Stimulated activated naive CD8-positive, alpha-beta T cell treated with anti-CD3 and anti-CD28 coated beads, Interleukin-15, Interleukin-2, amounts not matched to agents 100 ng/mL and 50 ng/mL, for 24 hours (primary cell): ENCODE results near the gene HDAC10.

Experiments used
- H3K27ac Mint-ChIP-seq: one replicate; pipeline ENCODE4 v1.8.0; 2021; ENCODE audit warnings: mild to moderate bottlenecking, mixed read lengths
- H3K27me3 Mint-ChIP-seq: one replicate; pipeline ENCODE4 v1.8.0; 2021; ENCODE audit warnings: mixed read lengths
- H3K36me3 Mint-ChIP-seq: one replicate; pipeline ENCODE4 v1.8.0; 2021; ENCODE audit warnings: low read depth, mixed read lengths
- H3K4me1 Mint-ChIP-seq: one replicate; pipeline ENCODE4 v1.8.0; 2021; ENCODE audit warnings: low read depth, mixed read lengths
- H3K4me3 Mint-ChIP-seq: one replicate; pipeline ENCODE4 v1.8.0; 2021; ENCODE audit warnings: mild to moderate bottlenecking, mixed read lengths
- H3K9me3 Mint-ChIP-seq: one replicate; pipeline ENCODE4 v1.8.0; 2021; ENCODE audit warnings: mixed read lengths

Gene HDAC10

GRCh38 chr22:50226875-50227165 lies 24.2 kb downstream of the HDAC10 start:
- Mint-ChIP-seq H3K27ac (no peak overlapping the region), H3K36me3 (peaks cover 27% of the 10 kb centered on the region), H3K4me3 (no peak overlapping the region), H3K9me3 (no peaks in the 10 kb centered on the region), H3K4me1 (no peaks in the 10 kb centered on the region), H3K27me3 (no peaks in the 10 kb centered on the region)

GRCh38 chr22:50226063-50226874 lies 24.8 kb downstream of the HDAC10 start:
- H3K27ac Mint-ChIP-seq = no peak overlapping the region
- H3K4me1 Mint-ChIP-seq = no peaks in the 10 kb centered on the region
- no peaks in the 10 kb centered on the region for H3K27me3 Mint-ChIP-seq
- no peaks in the 10 kb centered on the region for H3K9me3 Mint-ChIP-seq
- peaks cover 27% of the 10 kb centered on the region for H3K36me3 Mint-ChIP-seq
- no peak overlapping the region for H3K4me3 Mint-ChIP-seq

GRCh38 chr22:50225200-50225969 lies 25.7 kb downstream of the HDAC10 start:
- Mint-ChIP-seq H3K4me1 (no peaks in the 10 kb centered on the region), H3K4me3 (no peak overlapping the region), H3K9me3 (no peaks in the 10 kb centered on the region), H3K27ac (no peak overlapping the region), H3K27me3 (no peaks in the 10 kb centered on the region), H3K36me3 (peaks cover 27% of the 10 kb centered on the region)

- Mint-ChIP-seq H3K4me3 (no peak overlapping the region), H3K9me3 (no peaks in the 10 kb centered on the region), H3K4me1 (no peaks in the 10 kb centered on the region), H3K36me3 (peaks cover 22% of the 10 kb centered on the region), H3K27ac (no peak overlapping the region), H3K27me3 (no peaks in the 10 kb centered on the region)
These were observed 27.0 kb downstream of the HDAC10 start for GRCh38 chr22:50224071-50224470.

- no peaks in the 10 kb centered on the region for H3K4me1 Mint-ChIP-seq
- H3K27ac Mint-ChIP-seq = no peak overlapping the region
- H3K9me3 Mint-ChIP-seq = no peaks in the 10 kb centered on the region
- H3K27me3 Mint-ChIP-seq = no peaks in the 10 kb centered on the region
- H3K36me3 Mint-ChIP-seq = peaks cover 22% of the 10 kb centered on the region
- H3K4me3 Mint-ChIP-seq = no peak overlapping the region
These were observed 28.6 kb downstream of the HDAC10 start for GRCh38 chr22:50222508-50222907.

- H3K9me3 Mint-ChIP-seq = no peaks in the 10 kb centered on the region
- H3K4me1 Mint-ChIP-seq = no peaks in the 10 kb centered on the region
- no peak overlapping the region for H3K4me3 Mint-ChIP-seq
- H3K27me3 Mint-ChIP-seq = no peaks in the 10 kb centered on the region
- H3K27ac Mint-ChIP-seq = no peak overlapping the region
- H3K36me3 Mint-ChIP-seq = peaks cover 27% of the 10 kb centered on the region
These were observed 29.4 kb downstream of the HDAC10 start for GRCh38 chr22:50221410-50222300.

- H3K9me3 Mint-ChIP-seq = no peaks in the 10 kb centered on the region
- H3K4me3 Mint-ChIP-seq = no peak overlapping the region
- H3K36me3 Mint-ChIP-seq = peaks cover 24% of the 10 kb centered on the region
- no peaks in the 10 kb centered on the region for H3K4me1 Mint-ChIP-seq
- no peaks in the 10 kb centered on the region for H3K27me3 Mint-ChIP-seq
- H3K27ac Mint-ChIP-seq = no peak overlapping the region
These were observed 30.3 kb downstream of the HDAC10 start for GRCh38 chr22:50220603-50221409.

- Mint-ChIP-seq H3K27ac (peak overlapping the region; percentile 52), H3K4me1 (no peaks in the 10 kb centered on the region), H3K4me3 (no peak overlapping the region), H3K27me3 (no peaks in the 10 kb centered on the region), H3K9me3 (no peaks in the 10 kb centered on the region), H3K36me3 (peaks cover 22% of the 10 kb centered on the region)
These were observed 31.1 kb downstream of the HDAC10 start for GRCh38 chr22:50219800-50220602.

GRCh38 chr22:50218996-50219727 lies 31.9 kb downstream of the HDAC10 start:
- no peaks in the 10 kb centered on the region for H3K9me3 Mint-ChIP-seq
- no peaks in the 10 kb centered on the region for H3K27me3 Mint-ChIP-seq
- peaks cover 23% of the 10 kb centered on the region for H3K36me3 Mint-ChIP-seq
- H3K4me3 Mint-ChIP-seq = no peak overlapping the region
- no peak overlapping the region for H3K27ac Mint-ChIP-seq
- H3K4me1 Mint-ChIP-seq = no peaks in the 10 kb centered on the region

GRCh38 chr22:50218153-50218995 lies 32.7 kb downstream of the HDAC10 start:
- Mint-ChIP-seq H3K4me3 (no peak overlapping the region), H3K27me3 (no peaks in the 10 kb centered on the region), H3K36me3 (peaks cover 23% of the 10 kb centered on the region), H3K4me1 (peaks cover 3% of the 10 kb centered on the region), H3K27ac (no peak overlapping the region), H3K9me3 (no peaks in the 10 kb centered on the region)

- Mint-ChIP-seq H3K27me3 (no peaks in the 10 kb centered on the region), H3K4me1 (peaks cover 3% of the 10 kb centered on the region), H3K4me3 (no peak overlapping the region), H3K36me3 (peaks cover 20% of the 10 kb centered on the region), H3K27ac (no peak overlapping the region), H3K9me3 (no peaks in the 10 kb centered on the region)
These were observed 33.4 kb downstream of the HDAC10 start for GRCh38 chr22:50217543-50218152.
